Retinal pigment epithelial cell (primary cell): Measurements from ENCODE around the gene VAMP8.

Experiments
- DNase-seq: peaks from one replicate; pipeline ENCODE4 v3.0.0-alpha.2; 2010; ENCODE audit warnings: low read depth
- H3K4me3 ChIP-seq: 2 replicates; pipeline ENCODE4 v1.5.1; 2011; ENCODE audit warnings: mild to moderate bottlenecking, low read length, control low read depth, moderate library complexity
- CTCF ChIP-seq: conservative IDR thresholded peaks from 2 replicates; pipeline ENCODE4 v1.5.1; 2011; ENCODE audit warnings: low read depth, low read length, control low read depth, inconsistent platforms

VAMP8 gene

GRCh38 chr2:85595301-85596025 lies 18.1 kb downstream of the VAMP8 start, which contains the start of gene RNF181:
TSS of gene RNF181 (plus strand) at chr2:85595745. CDS start at chr2:85595764, 19 bp downstream.
- no peak for TF ChIP-seq CTCF
- peak; percentile 97 for DNase-seq
- peak within 1 kb of the TSS; percentile 97 for H3K4me3 ChIP-seq

- no peak for DNase-seq
- TF ChIP-seq CTCF, result no peak
- peak overlapping the region; percentile 97 for H3K4me3 ChIP-seq
These were observed 18.6 kb downstream of the VAMP8 start for GRCh38 chr2:85596026-85596333.

DNA sequence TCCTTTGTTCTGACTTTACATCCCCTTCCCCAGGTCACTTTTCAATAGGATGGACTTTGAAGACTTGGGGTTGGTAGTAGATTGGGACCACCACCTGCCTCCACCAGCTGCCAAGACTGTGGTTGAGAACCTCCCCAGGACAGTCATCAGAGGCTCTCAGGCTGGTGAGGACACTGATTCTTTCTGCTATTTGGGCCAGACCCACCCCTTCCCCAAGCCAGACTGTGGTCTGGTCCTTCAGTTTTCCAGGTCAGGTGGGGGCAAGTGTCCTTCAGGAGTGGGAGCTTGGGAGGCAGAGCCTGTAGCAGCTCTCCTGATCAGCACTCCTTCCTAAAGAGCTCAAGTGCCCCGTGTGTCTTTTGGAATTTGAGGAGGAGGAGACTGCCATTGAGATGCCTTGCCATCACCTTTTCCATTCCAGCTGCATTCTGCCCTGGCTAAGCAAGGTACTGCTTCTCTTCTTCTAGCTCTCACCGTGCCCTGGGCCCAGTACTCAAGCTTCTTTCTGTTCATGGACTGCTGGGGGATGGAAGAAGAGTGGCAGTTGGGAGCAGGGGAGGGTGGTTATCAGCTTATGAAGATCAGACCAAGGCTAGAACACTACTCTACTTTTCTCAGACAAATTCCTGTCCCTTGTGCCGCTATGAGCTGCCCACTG lies 19.2 kb downstream of the VAMP8 start:
- H3K4me3 ChIP-seq, result peak overlapping the region; percentile 97
- DNase-seq, result no peak
- TF ChIP-seq CTCF, result no peak

GRCh38 chr2:85597241-85597640 lies 19.9 kb downstream of the VAMP8 start:
- TF ChIP-seq CTCF, result no peak
- no peak for DNase-seq
- no peak overlapping the region for H3K4me3 ChIP-seq

- DNase-seq, result no peak
- TF ChIP-seq CTCF, result no peak
- no peak overlapping the region for H3K4me3 ChIP-seq
These were observed 21.4 kb downstream of the VAMP8 start for GRCh38 chr2:85598594-85599340.

DNA sequence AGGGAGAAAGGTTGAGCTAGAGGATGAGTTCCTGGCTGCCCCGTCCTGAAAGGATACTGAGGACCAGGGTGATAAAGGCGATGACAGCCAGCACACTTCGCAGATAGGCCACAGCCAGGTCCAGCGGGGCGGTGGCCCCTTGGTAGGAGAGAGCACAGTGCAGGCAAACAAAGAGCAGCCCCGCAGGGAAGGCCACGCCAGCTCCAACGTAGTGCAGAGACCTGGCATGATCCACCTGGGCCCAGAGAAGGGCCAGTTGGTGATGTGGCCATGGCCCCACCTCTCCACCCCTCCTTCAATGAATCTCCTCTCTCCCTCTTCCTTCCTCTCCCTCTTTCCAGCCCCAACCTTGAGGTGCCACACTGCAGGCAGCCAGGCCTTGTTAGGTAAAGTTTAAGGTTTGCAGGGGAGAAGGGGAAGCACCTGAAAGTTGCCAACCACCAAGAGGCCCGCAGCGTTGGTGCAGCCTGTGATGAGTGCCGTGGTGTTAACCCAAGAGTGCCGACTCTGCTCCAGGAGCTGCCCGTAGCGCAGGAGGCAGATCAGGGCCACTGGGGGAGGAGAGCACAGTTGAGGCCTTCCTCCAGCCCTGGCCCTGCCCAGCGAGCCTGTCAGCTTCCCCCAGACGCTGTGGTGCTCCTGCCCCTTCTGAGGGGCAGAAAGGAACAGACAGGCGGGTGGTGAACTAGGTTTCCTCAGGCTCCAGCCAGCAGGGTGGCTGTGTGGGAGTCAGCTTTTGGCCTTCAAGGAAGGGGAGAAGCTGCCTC lies 22.3 kb downstream of the VAMP8 start:
- TF ChIP-seq CTCF, result no peak
- H3K4me3 ChIP-seq, result no peak overlapping the region
- DNase-seq, result no peak
